ENCODE measurements around the gene GRIK4.

GRCh38 chr11:120658071-120658423, 146.5 kb downstream of the GRIK4 start:
- TF ChIP-seq YY1 (IDR thresholded peaks at IDR 0.05; ENCODE audit: insufficient read depth, insufficient read length) (no peak), ZNF274 (IDR thresholded peaks at IDR 0.05; ENCODE audit: low read depth, low read length) (no peak)

Measured in NT2/D1 (cell line).